ENCODE results near the gene SERGEF. TPM values are rescaled to one million over a fixed set of nuclear protein-coding genes. Genes with fewer than 3 reads are reported as not detected.

SERGEF gene
- total RNA-seq, 1 experiment from 2014 or later: 31.4 TPM

DNA sequence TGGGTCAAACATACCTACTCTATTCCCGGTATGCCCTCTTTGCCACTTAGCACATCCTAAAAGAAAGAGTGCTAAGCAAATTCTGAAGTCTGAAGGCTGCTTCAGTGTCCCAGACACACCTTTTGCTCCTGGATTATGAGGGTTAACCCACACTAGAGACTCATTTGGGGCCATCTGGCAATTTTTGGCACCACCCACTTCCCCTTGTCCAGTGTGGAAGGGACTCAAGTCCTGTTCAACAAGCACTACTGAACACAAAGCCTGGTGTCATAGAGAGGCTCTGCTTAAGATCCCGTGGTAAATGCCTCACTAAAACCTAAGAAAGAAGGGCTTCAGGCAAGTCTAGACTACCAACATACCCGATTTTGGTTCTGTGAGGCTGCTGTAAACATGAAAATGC lies 85.8 kb downstream of the SERGEF start:
- no peak overlapping the region for H3K4ac ChIP-seq (ENCODE audit: low read depth, low read length)
- 0 out of 2 replicates have a peak, but pooled peaks cover 3% of the 10 kb centered on the region for H3K4me1 ChIP-seq (ENCODE audit: insufficient read depth, low read length)
- no peak for DNase-seq
- H4K20me1 ChIP-seq (ENCODE audit: control insufficient read depth, insufficient read depth, insufficient read length): no peaks in the 10 kb centered on the region
- no peak overlapping the region for H2BK120ac ChIP-seq (ENCODE audit: low read depth, low read length, poor library complexity, severe bottlenecking)
- peaks cover 0 to 4% (median 0%) of the 10 kb centered on the region in 3 experiments; a peak in 2 of 7 replicates for H3K36me3 Mint-ChIP-seq (ENCODE audit: insufficient read depth in 1 of 3, low read depth in 3 of 3)
- no peak overlapping the region for H4K5ac ChIP-seq (ENCODE audit: insufficient read length, low read depth, low read length)
- no peak overlapping the region for H3K9ac ChIP-seq (ENCODE audit: extremely low read depth, insufficient read length, low read length)
- H2AK5ac ChIP-seq (ENCODE audit: insufficient read length, low read length): no peak overlapping the region
- no CpG with 5 or more reads among the region's 3 CpGs for WGBS (ENCODE audit: extremely low coverage, insufficient read length, low lambda C conversion rate)
- no peak overlapping the region for H3K56ac ChIP-seq (ENCODE audit: insufficient read length, low read depth, low read length)
- no peaks in the 10 kb centered on the region for H3K27me3 ChIP-seq (ENCODE audit: insufficient read depth, low read length)
- H2BK12ac ChIP-seq (ENCODE audit: insufficient read length, low read depth, low read length): no peak overlapping the region
- no peak overlapping the region for H2AFZ ChIP-seq (ENCODE audit: low read length)
- H3K14ac ChIP-seq (ENCODE audit: insufficient read depth, low read length): no peak overlapping the region
- H2BK5ac ChIP-seq (ENCODE audit: insufficient read length, low read length): no peak overlapping the region
- H3K27me3 Mint-ChIP-seq (ENCODE audit: low read depth): no peaks in the 10 kb centered on the region
- H3K79me1 ChIP-seq (ENCODE audit: insufficient read depth, low read depth, low read length, poor library complexity, severe bottlenecking): no peaks in the 10 kb centered on the region
- H3K27ac Mint-ChIP-seq: peak overlapping the region in 1 of 3 experiments; percentile 16; a peak in 1 of 7 replicates
- no peak overlapping the region for H2BK15ac ChIP-seq (ENCODE audit: low read depth, low read length)
- H4K91ac ChIP-seq (ENCODE audit: insufficient read length, low read depth, low read length): no peak overlapping the region
- H3K27ac ChIP-seq (ENCODE audit: insufficient read length, low read depth, low read length): no peak overlapping the region
- H3T11ph ChIP-seq (ENCODE audit: low read length): no peak overlapping the region
- H3K9me3 Mint-ChIP-seq: no peaks in the 10 kb centered on the region
- H3K4me3 Mint-ChIP-seq: no peak overlapping the region
- no peaks in the 10 kb centered on the region for H3K79me2 ChIP-seq (ENCODE audit: insufficient read depth, low read length)
- H3K23me2 ChIP-seq (ENCODE audit: insufficient read length, low read depth, low read length, poor library complexity, severe bottlenecking): no peaks in the 10 kb centered on the region
- H3K4me2 ChIP-seq (ENCODE audit: insufficient read depth, insufficient read length, low read length): no peak overlapping the region
- H3K9me3 ChIP-seq (ENCODE audit: control insufficient read depth, low read depth, low read length): no peaks in the 10 kb centered on the region
- no peak overlapping the region for H4K8ac ChIP-seq (replicated peaks; ENCODE audit: insufficient read length, low read depth, low read length)
- no peak overlapping the region for H2BK20ac ChIP-seq (ENCODE audit: low read depth, low read length, poor library complexity, severe bottlenecking)
- H3K23ac ChIP-seq (ENCODE audit: insufficient read length, low read depth, low read length): no peak overlapping the region
- peaks cover 8 to 14% of the 10 kb centered on the region in 2 experiments for H3K4me1 Mint-ChIP-seq
- TF ChIP-seq, protein P1, sequence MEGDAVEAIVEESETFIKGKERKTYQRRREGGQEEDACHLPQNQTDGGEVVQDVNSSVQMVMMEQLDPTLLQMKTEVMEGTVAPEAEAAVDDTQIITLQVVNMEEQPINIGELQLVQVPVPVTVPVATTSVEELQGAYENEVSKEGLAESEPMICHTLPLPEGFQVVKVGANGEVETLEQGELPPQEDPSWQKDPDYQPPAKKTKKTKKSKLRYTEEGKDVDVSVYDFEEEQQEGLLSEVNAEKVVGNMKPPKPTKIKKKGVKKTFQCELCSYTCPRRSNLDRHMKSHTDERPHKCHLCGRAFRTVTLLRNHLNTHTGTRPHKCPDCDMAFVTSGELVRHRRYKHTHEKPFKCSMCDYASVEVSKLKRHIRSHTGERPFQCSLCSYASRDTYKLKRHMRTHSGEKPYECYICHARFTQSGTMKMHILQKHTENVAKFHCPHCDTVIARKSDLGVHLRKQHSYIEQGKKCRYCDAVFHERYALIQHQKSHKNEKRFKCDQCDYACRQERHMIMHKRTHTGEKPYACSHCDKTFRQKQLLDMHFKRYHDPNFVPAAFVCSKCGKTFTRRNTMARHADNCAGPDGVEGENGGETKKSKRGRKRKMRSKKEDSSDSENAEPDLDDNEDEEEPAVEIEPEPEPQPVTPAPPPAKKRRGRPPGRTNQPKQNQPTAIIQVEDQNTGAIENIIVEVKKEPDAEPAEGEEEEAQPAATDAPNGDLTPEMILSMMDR (conservative IDR thresholded peaks at IDR 0.05): no peak
- no peak overlapping the region for H3K18ac ChIP-seq (ENCODE audit: insufficient read length, low read depth, low read length)
